ENCODE data around the gene ANKRD50.

The ANKRD50 gene

DNA sequence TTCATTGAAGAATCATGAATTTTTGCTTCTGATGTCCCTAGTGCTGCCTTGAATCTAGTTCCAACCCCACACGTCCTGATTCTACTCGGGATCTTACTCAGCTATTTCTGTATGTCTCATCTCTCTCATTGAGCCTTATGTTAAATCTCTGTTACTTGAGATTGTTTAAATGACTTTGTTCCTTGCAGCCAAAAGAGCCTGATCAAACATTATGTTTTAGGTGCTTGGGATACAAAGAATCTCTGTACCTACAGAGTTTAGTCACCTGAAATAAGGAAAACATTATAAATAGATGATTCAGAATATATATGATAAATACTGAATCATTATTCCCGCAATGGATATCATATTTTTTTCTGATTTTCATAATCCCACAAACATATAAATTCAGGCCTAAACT lies 13.7 kb upstream of the ANKRD50 start:
- no peaks in the 10 kb centered on the region for H3K79me2 ChIP-seq (ENCODE audit: insufficient read depth, low read length)

DNA sequence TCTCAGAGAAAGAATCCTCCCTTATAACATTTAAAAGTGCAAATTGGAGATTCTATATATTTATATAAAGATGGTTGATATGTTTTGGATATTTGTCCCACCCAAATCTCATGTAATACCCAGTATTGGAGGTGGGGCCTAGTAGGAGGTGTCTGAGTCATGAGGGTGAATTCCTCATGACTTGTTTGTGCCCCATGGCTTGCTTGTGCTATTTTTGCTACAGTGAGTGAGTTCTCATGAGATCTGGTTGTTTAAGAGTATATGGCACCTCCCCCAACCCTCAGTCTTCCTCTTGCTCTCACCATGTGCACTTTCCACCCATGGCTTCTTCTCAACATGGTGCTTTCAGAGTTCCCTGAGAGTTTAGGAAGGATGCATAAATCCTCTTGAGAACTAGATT lies 9.5 kb upstream of the ANKRD50 start:
- TF ChIP-seq, protein P1, sequence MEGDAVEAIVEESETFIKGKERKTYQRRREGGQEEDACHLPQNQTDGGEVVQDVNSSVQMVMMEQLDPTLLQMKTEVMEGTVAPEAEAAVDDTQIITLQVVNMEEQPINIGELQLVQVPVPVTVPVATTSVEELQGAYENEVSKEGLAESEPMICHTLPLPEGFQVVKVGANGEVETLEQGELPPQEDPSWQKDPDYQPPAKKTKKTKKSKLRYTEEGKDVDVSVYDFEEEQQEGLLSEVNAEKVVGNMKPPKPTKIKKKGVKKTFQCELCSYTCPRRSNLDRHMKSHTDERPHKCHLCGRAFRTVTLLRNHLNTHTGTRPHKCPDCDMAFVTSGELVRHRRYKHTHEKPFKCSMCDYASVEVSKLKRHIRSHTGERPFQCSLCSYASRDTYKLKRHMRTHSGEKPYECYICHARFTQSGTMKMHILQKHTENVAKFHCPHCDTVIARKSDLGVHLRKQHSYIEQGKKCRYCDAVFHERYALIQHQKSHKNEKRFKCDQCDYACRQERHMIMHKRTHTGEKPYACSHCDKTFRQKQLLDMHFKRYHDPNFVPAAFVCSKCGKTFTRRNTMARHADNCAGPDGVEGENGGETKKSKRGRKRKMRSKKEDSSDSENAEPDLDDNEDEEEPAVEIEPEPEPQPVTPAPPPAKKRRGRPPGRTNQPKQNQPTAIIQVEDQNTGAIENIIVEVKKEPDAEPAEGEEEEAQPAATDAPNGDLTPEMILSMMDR (conservative IDR thresholded peaks at IDR 0.05; ENCODE audit: low read length), result no peak
- no peak for TF ChIP-seq EZH2phosphoT487 (IDR thresholded peaks at IDR 0.05; ENCODE audit: borderline replicate concordance)
- Histone ChIP-seq H3K27me3 (ENCODE audit: insufficient read depth, low read length, poor library complexity, severe bottlenecking) (no peaks in the 10 kb centered on the region), H3K9me3 (ENCODE audit: insufficient read depth, low read depth, low read length) (no peaks in the 10 kb centered on the region), H3K9me2 (replicated peaks; ENCODE audit: low read depth, low read length) (no peaks in the 10 kb centered on the region), H3K4me3 (ENCODE audit: low read length, poor library complexity, severe bottlenecking) (no peak overlapping the region), H3K79me2 (ENCODE audit: insufficient read depth, low read length) (no peaks in the 10 kb centered on the region), H3K4me1 (ENCODE audit: insufficient read depth, low read length, poor library complexity, severe bottlenecking) (no peaks in the 10 kb centered on the region), H3K9ac (ENCODE audit: low read depth, low read length, poor library complexity, severe bottlenecking) (no peak overlapping the region), H3K4me2 (ENCODE audit: low read depth, low read length, poor library complexity, severe bottlenecking) (no peak overlapping the region), H4K20me1 (ENCODE audit: insufficient read depth, low read length, poor library complexity, severe bottlenecking) (no peaks in the 10 kb centered on the region), H2AFZ (ENCODE audit: low read length) (no peak overlapping the region), H3K36me3 (ENCODE audit: insufficient read depth, low read length) (no peaks in the 10 kb centered on the region), H3F3A (ENCODE audit: low read depth) (no peaks in the 10 kb centered on the region)

More for the DNA sequence above, 13.7 kb upstream of the ANKRD50 start:
- H3K9ac ChIP-seq (ENCODE audit: low read depth, low read length, poor library complexity, severe bottlenecking), result no peak overlapping the region
- no peaks in the 10 kb centered on the region for H3K9me2 ChIP-seq (replicated peaks; ENCODE audit: low read depth, low read length)
- no peaks in the 10 kb centered on the region for H3K27me3 ChIP-seq (ENCODE audit: insufficient read depth, low read length, poor library complexity, severe bottlenecking)
- H3K9me3 ChIP-seq (ENCODE audit: insufficient read depth, low read depth, low read length), result no peaks in the 10 kb centered on the region
- H3K4me3 ChIP-seq (ENCODE audit: low read length, poor library complexity, severe bottlenecking), result no peak overlapping the region
- TF ChIP-seq, protein P1 (conservative IDR thresholded peaks at IDR 0.05; ENCODE audit: low read length), result no peak
- no peak for TF ChIP-seq EZH2phosphoT487 (IDR thresholded peaks at IDR 0.05; ENCODE audit: borderline replicate concordance)
- no peaks in the 10 kb centered on the region for H3K36me3 ChIP-seq (ENCODE audit: insufficient read depth, low read length)
- no peak overlapping the region for H3K4me2 ChIP-seq (ENCODE audit: low read depth, low read length, poor library complexity, severe bottlenecking)
- H3K4me1 ChIP-seq (ENCODE audit: insufficient read depth, low read length, poor library complexity, severe bottlenecking), result no peaks in the 10 kb centered on the region
- H3F3A ChIP-seq (ENCODE audit: low read depth), result no peaks in the 10 kb centered on the region
- no peak overlapping the region for H2AFZ ChIP-seq (ENCODE audit: low read length)
- no peaks in the 10 kb centered on the region for H4K20me1 ChIP-seq (ENCODE audit: insufficient read depth, low read length, poor library complexity, severe bottlenecking)

DNA sequence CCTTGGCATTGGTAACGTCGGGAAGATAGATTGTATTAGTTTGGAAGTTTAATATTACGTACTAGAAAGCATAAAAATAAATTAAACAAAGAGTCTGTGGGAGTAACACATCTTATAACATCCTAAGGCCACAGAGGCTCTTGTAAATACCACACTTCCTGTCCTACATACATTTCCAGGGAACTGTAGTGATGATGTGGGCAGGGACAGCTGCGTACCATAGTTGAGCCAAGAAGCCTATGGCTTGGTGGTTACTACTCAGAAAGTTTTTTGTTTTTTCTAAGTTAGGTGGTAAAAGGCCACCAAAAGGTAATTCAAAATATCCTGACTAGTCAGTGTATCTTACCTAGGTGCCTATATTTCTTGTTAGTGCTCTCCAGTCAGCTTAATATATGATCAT lies 4.6 kb upstream of the ANKRD50 start:
- TF ChIP-seq EZH2phosphoT487 (IDR thresholded peaks at IDR 0.05; ENCODE audit: borderline replicate concordance), result no peak
- Histone ChIP-seq H3K36me3 (ENCODE audit: insufficient read depth, low read length) (no peaks in the 10 kb centered on the region), H4K20me1 (ENCODE audit: insufficient read depth, low read length, poor library complexity, severe bottlenecking) (no peaks in the 10 kb centered on the region), H3K27me3 (ENCODE audit: insufficient read depth, low read length, poor library complexity, severe bottlenecking) (no peaks in the 10 kb centered on the region), H3K79me2 (ENCODE audit: insufficient read depth, low read length) (0 out of 2 replicates have a peak, but pooled peaks cover under 1% of the 10 kb centered on the region), H3K9me3 (ENCODE audit: insufficient read depth, low read depth, low read length) (no peaks in the 10 kb centered on the region), H3K4me3 (ENCODE audit: low read length, poor library complexity, severe bottlenecking) (no peak overlapping the region), H3K9ac (ENCODE audit: low read depth, low read length, poor library complexity, severe bottlenecking) (no peak overlapping the region), H2AFZ (ENCODE audit: low read length) (no peak overlapping the region), H3F3A (ENCODE audit: low read depth) (no peaks in the 10 kb centered on the region), H3K4me2 (ENCODE audit: low read depth, low read length, poor library complexity, severe bottlenecking) (no peak overlapping the region), H3K4me1 (ENCODE audit: insufficient read depth, low read length, poor library complexity, severe bottlenecking) (no peaks in the 10 kb centered on the region), H3K9me2 (replicated peaks; ENCODE audit: low read depth, low read length) (no peaks in the 10 kb centered on the region)

DNA sequence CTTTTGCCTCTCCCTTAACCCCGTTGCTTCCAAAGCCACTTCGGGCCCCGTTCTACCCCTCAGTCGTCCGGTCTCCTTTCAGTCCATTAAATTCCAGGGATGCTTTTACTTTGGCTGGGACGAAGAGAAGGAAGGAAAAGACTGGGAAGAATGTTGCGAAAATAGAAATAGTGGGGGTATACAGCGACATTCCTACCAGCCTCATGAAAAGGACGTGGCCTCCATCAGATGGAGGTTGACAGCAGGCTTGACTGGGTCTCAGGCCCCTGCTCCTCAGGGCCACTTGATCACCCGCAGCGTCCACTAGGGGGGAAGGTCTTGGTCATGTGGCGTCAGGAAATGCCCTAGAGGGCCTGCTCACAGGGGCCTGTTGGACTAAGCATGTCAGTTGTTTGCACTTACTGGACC lies 657 bp upstream of the ANKRD50 start:
- Histone ChIP-seq H3K36me3 (ENCODE audit: insufficient read depth, low read length) (no peaks in the 10 kb centered on the region), H3K9ac (ENCODE audit: low read depth, low read length, poor library complexity, severe bottlenecking) (peak overlapping the region; percentile 86), H3K4me2 (ENCODE audit: low read depth, low read length, poor library complexity, severe bottlenecking) (peak overlapping the region; percentile 73), H3K9me2 (replicated peaks; ENCODE audit: low read depth, low read length) (no peaks in the 10 kb centered on the region), H3K27me3 (ENCODE audit: insufficient read depth, low read length, poor library complexity, severe bottlenecking) (no peaks in the 10 kb centered on the region), H2AFZ (ENCODE audit: low read length) (peak overlapping the region; percentile 89), H3K79me2 (ENCODE audit: insufficient read depth, low read length) (peaks cover 39% of the 10 kb centered on the region), H3F3A (ENCODE audit: low read depth) (no peaks in the 10 kb centered on the region), H4K20me1 (ENCODE audit: insufficient read depth, low read length, poor library complexity, severe bottlenecking) (peaks cover 30% of the 10 kb centered on the region), H3K9me3 (ENCODE audit: insufficient read depth, low read depth, low read length) (no peaks in the 10 kb centered on the region), H3K4me1 (ENCODE audit: insufficient read depth, low read length, poor library complexity, severe bottlenecking) (peaks cover 28% of the 10 kb centered on the region), H3K4me3 (ENCODE audit: low read length, poor library complexity, severe bottlenecking) (peak overlapping the region; percentile 83)
- TF ChIP-seq EZH2phosphoT487 (IDR thresholded peaks at IDR 0.05; ENCODE audit: borderline replicate concordance), result no peak
- TF ChIP-seq, protein P1 (conservative IDR thresholded peaks at IDR 0.05; ENCODE audit: low read length), result peak; percentile 55
